ENCODE measurements around the gene RIPPLY3.

GRCh38 chr21:36976882-36977651 is 29.4 kb upstream of the RIPPLY3 start:
- TF ChIP-seq CTCF (IDR thresholded peaks at IDR 0.05 in 2 of 3, conservative IDR thresholded peaks at IDR 0.05 in 1 of 3; ENCODE audit: borderline replicate concordance in 1 of 3, insufficient read depth in 1 of 3, low read depth in 2 of 3, low read length in 2 of 3): peak; percentile 77 to 99 (median 91)
- no peak for TF ChIP-seq EZH2phosphoT487 (IDR thresholded peaks at IDR 0.05; ENCODE audit: borderline replicate concordance)
- TF ChIP-seq REST (IDR thresholded peaks at IDR 0.05; ENCODE audit: low read depth): no peak
- no peak for TF ChIP-seq SP1 (IDR thresholded peaks at IDR 0.05; ENCODE audit: low read depth)
- peak; percentile 10; the same call in 1 of the 2 replicates for TF ChIP-seq POLR2AphosphoS5 (IDR thresholded peaks at IDR 0.05; ENCODE audit: low read depth, low read length)
- TF ChIP-seq POLR2A (IDR thresholded peaks at IDR 0.05; ENCODE audit: borderline replicate concordance, extremely low read depth, insufficient read depth, insufficient read length): no peak

Measured in HCT116 (cell line).